Mesendoderm (in vitro differentiated cells): ENCODE data around the gene FGF9.

ENCODE experiments used
- DNase-seq: peaks from one replicate; pipeline ENCODE4 v3.0.0; 2013
- H2AK5ac ChIP-seq: 2 replicates; pipeline ENCODE4 v1.6.1; 2013; ENCODE audit warnings: low read length, inconsistent platforms
- H2BK120ac ChIP-seq: 2 replicates; pipeline ENCODE4 v1.6.1; 2013; ENCODE audit warnings: low read depth, mild to moderate bottlenecking, low read length, moderate library complexity, mixed read lengths
- H2BK15ac ChIP-seq: replicated peaks from 2 replicates; pipeline ENCODE4 v1.6.1; 2013; ENCODE audit warnings: low read depth, mild to moderate bottlenecking, moderate library complexity
- H2BK5ac ChIP-seq: 2 replicates; pipeline ENCODE4 v1.6.1; 2013; ENCODE audit warnings: low read length, inconsistent platforms
- H3K18ac ChIP-seq: 2 replicates; pipeline ENCODE4 v1.6.1; 2013; ENCODE audit warnings: mild to moderate bottlenecking, low read length, mixed read lengths
- H3K23ac ChIP-seq: one replicate; pipeline ENCODE4 v1.6.1; 2013; ENCODE audit warnings: low read length
- H3K27ac ChIP-seq: 2 replicates; pipeline ENCODE4 v1.5.1; 2013; ENCODE audit warnings: low read depth, mild to moderate bottlenecking, inconsistent platforms, low read length, moderate library complexity
- H3K27me3 ChIP-seq: 2 replicates; pipeline ENCODE4 v1.6.1; 2013; ENCODE audit warnings: low read length, control low read depth, mild to moderate bottlenecking, inconsistent platforms; ENCODE audit not compliant: insufficient read depth, poor library complexity
- H3K36me3 ChIP-seq: 2 replicates; pipeline ENCODE4 v1.6.1; 2013; ENCODE audit warnings: low read length, inconsistent platforms; ENCODE audit not compliant: control insufficient read depth, insufficient read depth
- H3K4ac ChIP-seq: one replicate; pipeline ENCODE4 v1.6.1; 2013; ENCODE audit warnings: low read depth, mild to moderate bottlenecking, low read length, moderate library complexity
- H3K4me1 ChIP-seq: 2 replicates; pipeline ENCODE4 v1.6.1; 2013; ENCODE audit warnings: low read depth, low read length, inconsistent platforms; ENCODE audit not compliant: control insufficient read depth
- H3K4me2 ChIP-seq: 2 replicates; pipeline ENCODE4 v1.6.1; 2013; ENCODE audit warnings: low read length
- H3K4me3 ChIP-seq: 2 replicates; pipeline ENCODE4 v1.5.1; 2013; ENCODE audit warnings: mild to moderate bottlenecking, low read length
- H3K56ac ChIP-seq: one replicate; pipeline ENCODE4 v1.6.1; 2013; ENCODE audit warnings: low read length
- H3K79me1 ChIP-seq: 2 replicates; pipeline ENCODE4 v1.6.1; 2013; ENCODE audit warnings: low read length, inconsistent platforms
- H3K79me2 ChIP-seq: 2 replicates; pipeline ENCODE4 v1.6.1; 2013; ENCODE audit warnings: mild to moderate bottlenecking, low read length; ENCODE audit not compliant: control insufficient read depth, insufficient read depth
- H3K9ac ChIP-seq: 2 replicates; pipeline ENCODE4 v1.6.1; 2013; ENCODE audit warnings: low read length, inconsistent platforms
- H4K5ac ChIP-seq: one replicate; pipeline ENCODE4 v1.6.1; 2013; ENCODE audit warnings: low read length
- H4K8ac ChIP-seq: one replicate; pipeline ENCODE4 v1.6.1; 2013; ENCODE audit warnings: low read depth, mild to moderate bottlenecking, control low read depth, low read length, moderate library complexity
- WGBS: extraction: QIAGEN DNeasy Blood & Tissue Kit; methylation state at CpG from one replicate; pipeline ENCODE4 v1.1.7; 2013; ENCODE audit warnings: low lambda C conversion rate, missing lambda C conversion rate; ENCODE audit not compliant: insufficient coverage; ENCODE audit errors: extremely low coverage; 5-methylcytosine and 5-hydroxymethylcytosine counted together

Gene FGF9

DNA sequence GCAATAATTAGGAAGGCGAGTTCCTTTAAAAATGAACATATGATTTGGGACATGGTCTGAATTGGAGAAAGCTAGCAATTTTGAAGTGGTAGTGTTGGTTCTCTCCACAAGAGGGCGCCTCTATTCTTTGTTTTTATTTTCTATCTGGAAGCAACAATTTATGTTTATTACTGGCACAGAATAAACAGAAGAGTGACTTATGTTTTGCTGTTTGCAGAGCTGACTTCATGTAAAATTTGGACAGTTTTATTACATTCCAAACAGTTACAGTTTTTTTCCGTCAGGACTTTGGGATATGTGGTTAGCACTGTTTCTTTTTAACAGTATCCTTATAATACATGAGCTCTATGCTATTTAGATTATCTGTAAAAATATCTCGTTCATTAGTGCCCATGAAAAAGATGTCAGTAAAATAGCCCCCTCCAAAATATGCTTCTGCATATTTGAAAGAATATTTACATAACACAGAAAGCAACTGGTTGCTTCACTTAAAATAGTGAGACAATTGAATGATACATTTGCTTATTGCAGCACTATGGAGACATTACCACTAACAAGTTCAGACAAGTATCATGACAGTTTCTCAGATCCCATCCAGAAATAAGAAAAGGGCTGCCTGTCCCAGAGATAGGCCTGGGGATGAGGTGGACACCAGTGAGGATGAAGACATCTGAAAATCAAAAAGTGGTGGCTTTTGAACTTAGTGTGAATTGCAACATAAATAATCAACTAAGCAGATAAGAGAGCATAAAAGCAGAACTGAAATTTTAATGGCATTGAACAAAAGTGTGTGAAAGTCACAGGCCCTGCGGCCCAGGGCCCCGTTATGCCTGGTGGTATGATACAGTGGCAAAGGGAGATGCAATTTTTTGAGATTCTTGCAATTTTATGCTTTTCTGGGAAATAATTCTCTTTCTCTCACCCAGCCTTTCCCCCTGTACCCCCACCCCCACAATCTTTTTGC, 32.3 kb upstream of the FGF9 start:
- Histone ChIP-seq H2AK5ac (no peak overlapping the region), H3K23ac (no peak overlapping the region), H3K79me2 (no peaks in the 10 kb centered on the region), H3K4me1 (no peaks in the 10 kb centered on the region), H3K36me3 (no peaks in the 10 kb centered on the region), H3K27ac (no peak overlapping the region), H3K79me1 (no peaks in the 10 kb centered on the region), H2BK15ac (no peak overlapping the region), H2BK5ac (no peak overlapping the region), H3K27me3 (no peaks in the 10 kb centered on the region), H4K8ac (no peak overlapping the region), H2BK120ac (no peak overlapping the region), H3K4me2 (no peak overlapping the region), H3K4me3 (no peak overlapping the region), H3K18ac (no peak overlapping the region), H3K9ac (no peak overlapping the region), H4K5ac (no peak overlapping the region), H3K56ac (no peak overlapping the region), H3K4ac (no peak overlapping the region)
- WGBS: no CpG with 5 or more reads among the region's 6 CpGs
- DNase-seq: peak; percentile 7

DNA sequence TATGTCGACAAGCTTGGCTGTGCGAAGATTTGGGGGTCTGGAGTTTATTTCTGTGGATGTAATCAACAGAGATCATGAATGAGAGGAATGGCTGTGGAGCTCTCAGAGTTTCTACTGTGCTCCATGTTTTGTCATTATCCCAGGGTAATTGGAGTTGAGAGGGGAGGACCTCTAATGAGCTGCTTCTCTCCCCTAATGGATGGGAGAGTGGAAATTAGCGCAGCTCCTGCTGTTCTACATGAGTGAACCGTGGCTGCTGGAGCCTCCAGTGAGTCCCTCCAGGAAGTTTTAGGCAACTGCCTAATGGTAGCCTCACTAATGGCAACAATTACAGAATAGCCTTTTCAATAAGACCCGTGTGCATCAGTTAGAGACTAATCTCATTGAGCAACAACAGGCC, 31.3 kb upstream of the FGF9 start:
- Histone ChIP-seq H3K36me3 (no peaks in the 10 kb centered on the region), H4K8ac (no peak overlapping the region), H3K4ac (no peak overlapping the region), H3K4me1 (no peaks in the 10 kb centered on the region), H2BK15ac (no peak overlapping the region), H3K4me3 (no peak overlapping the region), H3K56ac (no peak overlapping the region), H3K27me3 (no peaks in the 10 kb centered on the region), H3K79me1 (no peaks in the 10 kb centered on the region), H2BK5ac (no peak overlapping the region), H4K5ac (no peak overlapping the region), H3K27ac (no peak overlapping the region), H3K18ac (no peak overlapping the region), H3K79me2 (no peaks in the 10 kb centered on the region), H2BK120ac (no peak overlapping the region), H2AK5ac (no peak overlapping the region), H3K9ac (no peak overlapping the region), H3K23ac (no peak overlapping the region), H3K4me2 (no peak overlapping the region)
- no peak for DNase-seq
- WGBS: no CpG with 5 or more reads among the region's 5 CpGs

DNA sequence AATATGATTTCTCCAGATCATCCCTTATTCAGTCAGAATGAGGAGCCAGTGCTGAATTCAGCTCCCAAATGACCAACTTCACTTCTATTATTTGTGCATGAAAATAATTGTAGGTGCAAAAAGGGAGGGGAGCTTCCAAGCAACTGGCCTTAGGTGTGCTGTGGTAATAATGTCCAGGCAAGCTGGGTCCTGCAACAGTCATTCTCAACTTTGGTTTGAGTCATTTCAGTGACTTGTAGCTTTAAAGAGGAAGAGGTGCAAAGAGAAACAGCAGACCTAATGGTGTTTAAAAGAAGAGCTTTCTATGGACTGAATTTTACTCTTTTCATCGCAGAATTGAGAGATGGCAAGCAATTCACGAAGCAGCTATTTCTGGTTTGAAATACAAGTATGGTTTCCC, 29.2 kb upstream of the FGF9 start:
- H3K4me2 ChIP-seq: no peak overlapping the region
- H3K79me2 ChIP-seq: no peaks in the 10 kb centered on the region
- H3K4me3 ChIP-seq: no peak overlapping the region
- no peak overlapping the region for H4K8ac ChIP-seq
- no peaks in the 10 kb centered on the region for H3K79me1 ChIP-seq
- no peak overlapping the region for H2BK15ac ChIP-seq
- H2BK120ac ChIP-seq: no peak overlapping the region
- no peak overlapping the region for H4K5ac ChIP-seq
- no peak overlapping the region for H3K9ac ChIP-seq
- H2AK5ac ChIP-seq: no peak overlapping the region
- no peak overlapping the region for H3K23ac ChIP-seq
- no peaks in the 10 kb centered on the region for H3K4me1 ChIP-seq
- H3K27ac ChIP-seq: no peak overlapping the region
- no peaks in the 10 kb centered on the region for H3K36me3 ChIP-seq
- H3K4ac ChIP-seq: no peak overlapping the region
- DNase-seq: no peak
- no CpG with 5 or more reads among the region's 2 CpGs for WGBS
- H3K56ac ChIP-seq: no peak overlapping the region
- no peaks in the 10 kb centered on the region for H3K27me3 ChIP-seq
- no peak overlapping the region for H2BK5ac ChIP-seq
- no peak overlapping the region for H3K18ac ChIP-seq

DNA sequence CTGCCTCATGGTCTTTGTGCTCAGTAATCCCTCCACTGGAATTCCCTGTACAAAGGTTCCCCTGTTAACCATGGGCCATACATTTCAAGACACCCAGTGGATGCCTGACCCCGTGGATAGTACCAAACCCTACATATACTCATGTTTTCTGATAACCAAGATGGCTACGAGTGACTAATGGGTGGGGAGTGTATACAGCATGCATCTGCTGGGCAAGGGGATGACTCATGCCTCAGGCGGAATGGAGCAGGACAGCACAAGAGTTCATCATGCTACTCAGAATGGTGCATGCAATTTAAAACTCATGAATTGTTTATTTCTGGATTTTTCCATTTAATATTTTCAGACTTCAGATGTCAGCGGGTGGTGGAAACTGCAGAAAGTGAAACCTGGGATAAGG, 13.3 kb upstream of the FGF9 start:
- Histone ChIP-seq H3K27ac (no peak overlapping the region), H3K9ac (no peak overlapping the region), H2BK120ac (no peak overlapping the region), H2BK5ac (no peak overlapping the region), H3K4me2 (no peak overlapping the region), H3K18ac (no peak overlapping the region), H2BK15ac (no peak overlapping the region), H3K4me1 (no peaks in the 10 kb centered on the region), H3K4me3 (no peak overlapping the region), H3K79me1 (no peaks in the 10 kb centered on the region), H3K79me2 (no peaks in the 10 kb centered on the region), H3K4ac (no peak overlapping the region), H3K56ac (no peak overlapping the region), H4K8ac (no peak overlapping the region), H3K27me3 (no peaks in the 10 kb centered on the region), H4K5ac (no peak overlapping the region), H3K36me3 (no peaks in the 10 kb centered on the region), H3K23ac (no peak overlapping the region), H2AK5ac (no peak overlapping the region)
- WGBS: no CpG with 5 or more reads among the region's 4 CpGs
- DNase-seq: no peak

DNA sequence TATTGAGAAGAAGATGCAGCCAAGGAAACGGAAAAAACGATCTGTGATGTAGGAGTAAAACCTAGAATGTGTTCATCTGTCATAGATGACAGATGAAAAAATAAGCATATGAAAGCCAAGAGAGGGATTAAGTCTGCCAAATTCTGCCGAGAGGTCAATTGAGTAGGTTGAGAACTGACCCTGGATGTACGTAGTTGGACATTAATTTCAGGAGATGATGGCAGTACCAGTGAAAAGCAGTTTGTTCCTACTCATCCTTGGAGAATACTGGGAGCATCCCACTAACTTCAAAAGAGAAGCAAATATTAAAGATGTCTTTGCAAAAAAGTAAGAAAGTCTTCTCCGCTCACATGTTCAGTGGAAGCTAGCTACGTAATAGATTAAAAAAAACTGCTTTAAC, 11.8 kb upstream of the FGF9 start:
- no peaks in the 10 kb centered on the region for H3K4me1 ChIP-seq
- H3K4me3 ChIP-seq: no peak overlapping the region
- H3K4me2 ChIP-seq: no peak overlapping the region
- H3K23ac ChIP-seq: no peak overlapping the region
- H3K18ac ChIP-seq: no peak overlapping the region
- H3K56ac ChIP-seq: no peak overlapping the region
- no peak overlapping the region for H3K9ac ChIP-seq
- no peaks in the 10 kb centered on the region for H3K79me2 ChIP-seq
- no peak for DNase-seq
- H3K79me1 ChIP-seq: no peaks in the 10 kb centered on the region
- H3K4ac ChIP-seq: no peak overlapping the region
- H4K8ac ChIP-seq: no peak overlapping the region
- H2BK5ac ChIP-seq: no peak overlapping the region
- no CpG with 5 or more reads among the region's 6 CpGs for WGBS
- H4K5ac ChIP-seq: no peak overlapping the region
- H2BK15ac ChIP-seq: no peak overlapping the region
- H3K27me3 ChIP-seq: no peaks in the 10 kb centered on the region
- H2BK120ac ChIP-seq: no peak overlapping the region
- H3K27ac ChIP-seq: no peak overlapping the region
- no peak overlapping the region for H2AK5ac ChIP-seq
- no peaks in the 10 kb centered on the region for H3K36me3 ChIP-seq
